Effector CD8-positive, alpha-beta T cell (primary cell): ENCODE results near the gene TM4SF5.

Experiments
- DNase-seq: peaks from one replicate; lab custom pipeline; 2025; lab: John Stamatoyannopoulos, UW

TM4SF5 gene

DNA sequence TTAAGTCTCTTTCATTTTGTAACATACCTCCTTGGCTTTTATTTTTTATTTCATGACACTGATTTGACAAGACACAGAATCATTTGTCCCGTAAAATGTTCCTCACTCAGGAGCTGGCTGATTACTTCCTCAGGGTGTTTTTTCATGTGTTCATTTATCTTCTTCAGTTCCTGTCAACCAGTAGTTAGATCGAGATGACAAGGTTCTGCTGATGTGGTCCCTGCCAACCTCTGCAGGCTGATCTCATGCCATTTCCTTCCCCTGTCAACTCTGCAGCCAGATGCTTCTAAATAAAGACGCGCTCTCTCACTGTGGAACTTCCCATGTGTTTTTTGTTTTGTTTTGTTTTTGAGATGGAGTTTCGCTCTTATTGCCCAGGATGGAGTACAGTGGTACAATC lies 23.8 kb upstream of the TM4SF5 start:
- DNase-seq, result no peak

DNA sequence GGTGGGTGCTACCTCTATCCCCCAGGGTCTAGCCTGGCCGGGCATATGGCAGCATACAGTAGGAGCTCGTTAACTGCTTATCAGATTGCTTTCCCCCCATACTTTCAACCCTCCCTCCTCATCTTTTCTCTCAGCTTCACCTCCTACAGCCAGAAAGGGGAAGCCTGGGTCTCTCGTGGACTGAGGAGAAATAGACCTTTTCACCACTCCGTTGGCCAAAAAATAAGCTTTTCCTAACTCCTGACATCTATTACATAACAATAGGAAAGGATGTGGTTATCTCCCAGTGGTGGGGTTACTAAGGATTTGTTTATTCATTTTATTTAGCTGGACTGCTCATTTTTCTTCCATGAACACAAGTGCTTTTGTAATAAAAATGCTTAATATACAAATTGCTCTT lies 23.0 kb upstream of the TM4SF5 start:
- DNase-seq, result no peak

DNA sequence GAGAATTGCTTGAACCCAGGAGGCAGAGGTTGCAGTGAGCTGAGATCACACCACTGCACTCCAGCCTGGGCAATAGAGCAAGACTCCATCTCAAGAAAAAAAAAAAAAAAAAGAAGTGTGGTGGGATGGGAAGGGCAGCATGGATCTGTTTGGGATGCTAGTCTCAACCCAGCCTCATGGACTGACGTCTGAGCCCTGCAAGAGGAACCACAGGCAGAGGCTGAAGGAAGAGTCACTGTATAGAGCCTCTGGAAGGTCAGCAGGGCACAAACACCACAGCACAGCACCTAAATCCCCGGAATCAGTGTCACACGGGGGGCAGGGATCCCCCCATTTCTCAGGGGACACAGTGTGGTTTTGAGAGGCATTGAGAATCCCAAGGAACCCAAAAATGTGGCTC lies 21.1 kb upstream of the TM4SF5 start:
- DNase-seq, result no peak

DNA sequence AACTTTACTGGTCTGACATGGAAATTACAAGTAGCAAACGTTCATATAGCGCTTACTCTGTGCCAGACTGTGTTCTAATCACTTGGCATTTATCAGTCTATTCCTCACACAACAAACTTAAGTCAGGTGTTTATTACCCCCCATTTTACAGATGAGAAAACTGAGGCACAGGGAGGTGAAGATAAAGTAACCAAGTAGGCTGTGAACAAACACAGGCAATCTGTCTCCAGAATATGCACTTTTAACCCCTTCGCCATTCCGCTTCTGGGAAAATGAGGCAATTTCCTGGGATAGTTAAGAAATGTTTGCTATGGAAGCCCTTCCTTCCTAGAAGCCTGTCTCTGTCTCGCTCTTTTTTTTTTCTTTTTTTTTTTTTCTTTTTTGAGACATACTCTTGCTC lies 19.8 kb upstream of the TM4SF5 start:
- DNase-seq, result no peak

DNA sequence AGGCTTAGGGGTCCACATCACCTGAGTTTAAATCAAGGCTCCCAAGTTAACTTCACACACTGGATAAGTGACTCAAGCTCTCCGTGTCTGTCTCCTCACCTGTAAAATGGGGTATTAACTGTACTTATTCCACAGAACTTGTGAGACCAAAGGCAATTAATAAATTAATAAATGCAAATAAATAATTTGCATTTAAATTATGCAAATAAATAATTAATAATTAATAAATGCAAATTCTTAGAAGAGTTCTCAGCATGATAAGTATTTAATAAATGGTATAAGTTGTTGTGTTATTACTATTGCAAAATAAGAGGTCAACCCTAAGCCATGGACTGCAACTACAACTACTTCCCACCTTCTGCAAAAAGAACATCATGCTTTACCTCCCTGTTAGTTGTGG lies 18.3 kb upstream of the TM4SF5 start:
- no peak for DNase-seq

DNA sequence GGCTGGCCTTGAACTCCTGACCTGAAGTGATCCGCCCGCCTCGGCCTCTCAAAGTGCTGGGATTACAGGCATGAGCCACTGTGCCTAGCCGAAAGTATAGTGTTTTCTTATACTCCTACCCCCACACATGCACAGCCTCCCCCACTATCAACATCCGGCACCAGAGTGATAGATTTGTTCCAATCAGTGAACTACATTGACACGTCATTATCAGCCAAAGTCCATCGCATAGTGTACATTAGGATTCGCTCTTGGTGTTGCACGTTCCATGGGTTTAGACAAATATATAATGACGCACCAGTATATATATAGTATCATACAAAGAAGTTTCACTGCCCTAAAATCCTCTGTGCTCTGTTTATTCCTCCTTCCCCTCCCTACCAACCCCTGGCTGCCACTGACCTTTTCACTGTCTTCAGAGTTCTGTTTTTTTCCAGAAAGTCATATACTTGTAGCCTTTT lies 11.9 kb upstream of the TM4SF5 start:
- DNase-seq, result no peak

DNA sequence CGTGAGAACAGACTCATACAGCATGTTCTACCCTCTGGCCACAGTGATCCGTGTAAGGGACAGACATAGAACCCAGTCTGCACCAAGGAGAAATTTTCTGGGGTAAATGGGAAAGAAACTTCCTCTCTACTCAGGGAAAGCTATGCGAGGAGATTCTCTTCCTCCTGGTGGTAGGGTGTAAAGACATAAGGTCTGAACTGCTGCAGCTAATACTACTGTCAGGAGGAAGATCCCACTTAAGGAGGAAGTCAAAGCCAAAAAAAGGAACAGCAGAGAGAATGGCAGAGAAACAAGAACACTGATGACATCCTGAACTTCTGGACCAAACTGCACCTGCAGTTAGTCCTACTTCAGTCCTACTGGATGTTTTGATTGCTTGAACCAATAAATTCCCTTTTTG lies 7.1 kb upstream of the TM4SF5 start:
- no peak for DNase-seq

DNA sequence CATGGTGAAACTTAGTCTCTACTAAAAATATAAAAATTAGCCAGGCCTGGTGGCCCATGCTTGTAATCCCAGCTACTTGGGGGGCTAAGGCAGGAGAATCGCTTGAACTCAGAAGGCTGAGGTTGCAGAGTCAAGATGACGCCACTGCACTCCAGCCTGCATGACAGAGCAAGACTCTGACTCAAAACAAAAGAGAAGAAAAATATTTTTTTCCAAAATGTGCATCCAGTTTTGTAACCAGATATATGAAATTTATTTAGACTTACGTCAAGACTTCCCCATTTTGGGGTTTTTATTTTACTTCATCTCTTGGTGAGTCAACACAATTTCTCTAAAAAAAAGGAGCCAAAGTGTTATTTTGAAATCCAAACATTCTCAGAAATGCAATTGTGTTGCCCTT lies 5.5 kb upstream of the TM4SF5 start:
- DNase-seq, result no peak

DNA sequence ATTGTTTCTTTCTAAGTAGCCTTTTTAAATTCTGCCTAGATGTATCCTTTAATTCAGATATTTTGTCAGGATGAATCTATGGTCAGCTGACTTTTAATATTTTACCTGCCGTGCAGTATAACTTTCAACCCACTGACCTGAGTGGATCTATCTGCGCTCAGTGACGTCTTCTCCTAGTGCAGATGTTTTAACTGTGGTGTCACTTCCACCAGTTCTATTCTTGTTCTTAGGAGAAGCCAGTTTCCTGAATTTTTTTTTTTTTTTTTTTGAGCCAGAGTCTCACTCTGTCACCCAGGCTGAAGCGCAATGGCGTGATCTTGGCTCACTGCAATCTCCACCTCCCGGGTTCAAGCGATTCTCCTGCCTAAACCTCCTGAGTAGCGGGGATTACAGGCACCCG lies 5.0 kb upstream of the TM4SF5 start:
- no peak for DNase-seq

DNA sequence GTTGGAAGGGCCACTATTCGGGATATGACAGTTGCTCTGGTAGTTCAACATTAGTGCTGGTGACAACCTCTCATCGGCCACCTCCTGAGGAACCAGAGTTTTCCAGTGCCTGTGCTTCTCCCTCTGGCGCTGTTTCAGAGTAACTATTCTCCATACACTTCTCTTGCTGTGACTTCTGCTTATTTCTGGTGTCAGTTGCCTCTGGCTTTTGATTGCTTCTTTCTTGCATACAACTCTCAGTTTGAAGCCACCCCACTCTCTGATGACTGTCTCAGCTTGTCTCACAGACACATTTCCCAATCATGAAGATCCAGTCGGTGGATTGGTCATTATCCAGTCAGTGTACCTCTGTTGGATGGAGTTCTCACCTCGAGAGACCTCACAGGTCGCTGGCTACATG lies 3.4 kb upstream of the TM4SF5 start:
- no peak for DNase-seq

DNA sequence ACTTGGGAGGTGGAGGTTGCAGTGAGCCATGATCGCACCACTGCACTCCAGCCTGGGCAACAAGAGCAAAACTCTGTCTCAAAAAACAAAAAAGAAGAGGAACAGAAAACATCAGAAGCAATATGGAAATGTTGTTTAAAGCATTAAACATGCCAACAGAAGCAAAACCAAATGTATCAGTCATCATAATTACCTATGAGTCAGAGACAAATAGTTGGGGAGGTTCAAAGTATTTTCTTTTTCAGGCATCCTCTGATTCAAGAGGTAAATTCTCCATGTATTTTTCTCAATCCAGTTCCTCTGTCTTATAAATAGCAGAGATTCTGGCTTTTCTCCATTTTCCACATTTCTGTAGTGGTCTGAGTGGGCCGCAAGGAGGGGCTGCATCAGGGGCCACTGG lies 2.1 kb upstream of the TM4SF5 start:
- DNase-seq, result no peak

DNA sequence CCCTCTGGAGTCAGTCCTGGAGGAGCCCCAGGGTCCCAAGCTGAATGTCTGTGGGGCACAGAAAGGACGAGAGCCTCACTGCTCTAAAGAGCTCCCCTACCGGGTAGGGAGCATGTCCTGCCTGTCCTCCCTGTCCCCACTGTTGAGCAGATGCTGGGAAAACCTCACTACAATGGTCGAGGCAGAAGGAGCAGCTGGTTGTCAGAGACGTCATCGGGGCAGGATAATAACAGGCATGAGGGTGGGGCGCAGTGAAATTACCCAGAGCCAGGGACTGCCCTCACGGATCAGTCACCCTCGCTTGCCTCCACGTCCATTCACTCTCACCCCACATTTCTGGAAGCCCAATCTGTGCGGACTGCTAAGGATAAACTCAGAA lies 538 bp downstream of the TM4SF5 start:
- no peak for DNase-seq

DNA sequence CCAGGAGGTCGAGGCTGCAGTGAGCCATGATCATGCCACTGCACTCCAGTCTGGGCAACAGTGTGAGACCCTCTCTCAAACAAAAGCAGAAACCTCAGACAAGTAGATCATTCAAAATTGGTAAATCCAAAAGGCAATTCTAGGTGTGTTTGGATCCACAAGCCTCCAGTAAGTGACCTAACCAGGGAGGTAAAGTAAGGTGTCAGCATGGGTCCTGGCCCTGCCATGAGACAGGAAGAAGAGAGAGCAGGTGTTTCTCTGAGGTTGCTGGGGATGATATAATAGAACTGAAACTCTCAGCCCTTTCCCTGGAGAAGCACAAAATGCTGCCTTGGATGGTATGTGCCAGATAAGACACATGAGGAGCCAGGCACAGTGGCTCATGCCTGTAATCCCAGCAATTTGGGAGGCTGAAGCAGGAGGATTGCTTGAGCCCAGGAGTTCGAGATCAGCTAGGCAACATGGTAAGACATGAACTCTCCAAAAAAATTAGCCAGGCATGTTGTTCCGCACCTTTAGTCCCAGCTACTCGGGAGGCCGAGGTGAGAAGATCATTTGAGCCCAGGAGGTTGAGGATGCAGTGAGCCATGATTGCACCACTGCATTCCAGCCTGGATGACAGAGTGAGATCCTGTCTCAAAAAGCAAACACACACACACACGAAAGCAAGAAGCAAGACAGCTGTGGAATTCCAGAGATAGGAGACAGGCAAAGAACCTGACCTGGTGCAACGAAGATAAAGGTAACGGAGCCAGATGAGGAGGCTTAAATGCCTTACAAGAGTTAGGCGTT lies 6.5 kb downstream of the TM4SF5 start:
- DNase-seq, result no peak

DNA sequence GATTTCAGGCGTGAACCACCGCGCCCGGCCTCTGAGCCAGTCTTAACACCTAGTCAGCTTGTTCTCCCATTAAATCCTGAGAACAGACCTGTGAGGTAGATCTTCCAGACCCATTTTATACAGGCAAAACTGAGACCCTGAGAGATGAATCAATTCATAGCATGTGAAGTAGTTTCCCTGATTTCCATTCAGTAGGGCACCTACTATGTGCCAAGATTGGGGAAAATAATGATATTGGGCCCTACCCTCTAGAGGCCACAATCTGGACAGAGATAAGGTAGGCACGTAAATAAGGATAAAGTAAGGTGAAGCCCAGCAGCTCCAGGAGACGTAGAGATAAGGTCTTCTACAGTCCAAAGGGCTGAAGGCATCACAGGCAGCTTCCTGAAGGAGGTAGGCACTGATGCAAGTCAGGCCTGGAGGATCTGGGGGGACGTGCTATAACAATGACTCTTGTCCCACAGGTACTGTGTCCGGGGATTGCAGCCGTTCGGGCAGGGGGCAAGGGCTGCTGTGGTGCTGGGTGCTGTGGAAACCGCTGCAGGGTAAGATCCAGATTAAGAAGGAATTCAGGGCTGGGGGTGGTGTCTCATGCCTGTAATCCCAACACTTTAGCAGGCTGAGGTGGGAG lies 8.8 kb downstream of the TM4SF5 start:
- DNase-seq, result no peak

DNA sequence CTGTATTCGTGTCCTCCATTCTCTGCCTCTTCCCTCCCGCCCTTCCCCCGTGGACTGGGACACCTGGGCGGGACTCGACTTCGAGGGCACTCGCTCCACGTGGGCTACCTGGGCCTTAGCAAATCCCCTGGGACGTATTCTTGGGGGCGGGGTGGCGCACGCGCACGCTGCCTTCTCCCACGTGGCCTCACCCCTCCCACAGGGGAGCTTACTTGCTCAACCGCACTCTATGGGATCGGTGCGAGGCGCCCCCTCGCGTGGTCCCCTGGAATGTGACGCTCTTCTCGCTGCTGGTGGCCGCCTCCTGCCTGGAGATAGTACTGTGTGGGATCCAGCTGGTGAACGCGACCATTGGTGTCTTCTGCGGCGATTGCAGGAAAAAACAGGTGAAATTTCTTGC lies 11.0 kb downstream of the TM4SF5 start:
- DNase-seq, result no peak

DNA sequence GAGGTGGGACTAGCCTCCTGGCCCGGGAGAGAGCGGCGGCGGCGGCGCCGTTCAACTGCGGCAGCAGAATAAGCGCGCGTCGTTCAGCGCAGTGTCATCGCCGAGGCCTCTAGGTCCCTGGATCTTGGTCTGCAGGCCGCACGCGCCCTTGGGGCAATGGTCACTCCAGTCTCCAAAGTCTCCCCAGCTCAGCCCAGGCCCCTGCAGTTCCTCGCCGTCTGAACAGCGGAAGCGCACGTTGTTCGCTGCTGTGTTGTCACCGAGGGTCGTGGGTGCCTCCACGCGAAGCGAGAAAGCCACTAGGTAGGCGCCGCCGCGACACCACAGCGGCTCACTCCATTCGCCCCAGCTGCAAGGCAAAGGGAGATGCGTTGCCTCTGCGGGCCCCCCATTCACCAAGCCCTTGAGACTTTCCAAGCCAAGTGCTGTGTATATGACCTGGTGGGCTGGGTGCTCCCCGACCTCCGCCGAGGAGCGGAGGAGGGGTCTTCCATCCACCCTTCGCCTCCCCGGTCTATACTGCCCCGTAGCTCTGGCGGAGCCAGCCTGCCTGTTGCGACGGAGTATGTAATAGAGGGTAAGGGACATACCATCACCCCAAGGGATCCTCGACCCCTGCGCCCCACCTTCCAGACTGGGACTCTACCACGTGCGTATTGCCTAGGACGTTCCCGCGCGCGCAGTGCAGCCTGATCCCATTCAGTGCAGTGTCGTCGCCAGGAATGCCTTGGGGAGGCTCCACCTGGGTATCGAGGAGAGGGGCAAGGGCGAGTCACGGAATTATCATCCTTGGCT lies 13.8 kb downstream of the TM4SF5 start:
- DNase-seq, result no peak

DNA sequence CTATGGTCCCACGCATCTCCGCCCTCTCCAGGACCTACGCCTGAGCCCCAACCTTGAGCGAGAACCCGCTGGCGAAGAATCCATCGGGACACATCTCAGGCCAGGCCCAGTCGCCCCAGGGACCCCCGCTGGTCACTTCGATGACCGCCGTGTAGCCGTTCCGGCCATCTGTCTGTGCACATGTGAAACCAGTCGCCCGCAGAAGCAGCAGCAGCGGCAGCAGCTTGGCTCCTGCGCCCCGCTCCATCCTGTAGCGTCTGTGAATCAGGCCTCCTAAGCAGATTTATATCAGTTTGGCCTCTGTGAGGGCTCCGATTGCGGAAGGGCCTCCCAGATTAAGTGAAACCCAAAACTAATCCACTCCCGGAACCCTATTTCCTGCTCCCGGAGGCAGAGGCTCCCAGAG lies 14.4 kb downstream of the TM4SF5 start, which contains the start of gene VMO1:
TSS of gene VMO1 (minus strand) at position 259 of the 406 bp plus-strand sequence. CDS start at position 247, 12 bp downstream.
- no peak for DNase-seq

DNA sequence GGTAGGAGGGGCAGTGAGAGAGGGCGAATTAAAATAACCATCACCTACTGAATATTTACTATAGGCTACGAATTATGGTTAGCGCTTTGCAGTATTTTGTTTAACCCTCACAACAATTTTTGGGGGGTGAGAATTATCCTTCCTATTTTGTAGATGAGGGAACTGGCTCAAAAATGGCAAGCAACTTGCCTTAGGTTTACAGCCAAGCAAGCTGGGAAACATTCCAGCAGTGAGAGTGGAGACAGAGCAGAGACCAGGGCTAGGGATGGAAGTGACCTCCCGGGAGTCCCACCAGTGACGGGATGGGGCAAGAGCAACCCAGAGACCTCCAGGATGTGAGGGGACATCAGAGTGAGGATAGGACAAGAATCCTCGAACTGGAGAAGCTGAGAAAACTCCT lies 14.8 kb downstream of the TM4SF5 start:
- DNase-seq, result no peak

DNA sequence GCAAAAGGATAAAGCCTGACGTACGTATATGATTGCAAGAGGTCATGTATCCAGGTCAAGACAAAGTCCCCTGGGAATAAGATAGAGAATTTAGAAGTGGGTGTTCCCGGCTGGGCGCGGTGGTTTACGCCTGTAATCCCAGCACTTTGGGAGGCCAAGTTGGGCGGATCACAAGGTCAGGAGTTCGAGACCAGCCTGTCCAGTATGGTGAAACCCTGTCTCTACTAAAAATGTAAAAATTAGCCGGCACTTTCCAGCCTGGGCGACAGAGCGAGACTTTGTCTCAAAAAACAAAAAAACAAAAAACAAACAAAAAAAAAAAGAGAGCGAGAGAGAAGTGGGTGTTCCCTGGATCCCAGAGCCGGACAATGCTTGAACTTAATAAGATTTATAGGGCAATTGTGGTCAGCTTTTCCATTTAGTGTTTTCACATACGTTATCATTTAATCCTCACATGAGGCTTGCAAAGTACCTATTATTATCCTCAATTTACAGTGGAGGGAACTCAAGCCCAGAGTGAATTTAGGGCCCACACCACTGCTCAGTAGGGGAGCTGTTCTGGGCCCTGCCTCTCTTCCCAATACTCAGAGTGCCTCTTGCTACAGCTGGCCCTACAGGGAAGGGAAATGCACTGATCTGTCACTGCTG lies 16.6 kb downstream of the TM4SF5 start:
- DNase-seq, result no peak

DNA sequence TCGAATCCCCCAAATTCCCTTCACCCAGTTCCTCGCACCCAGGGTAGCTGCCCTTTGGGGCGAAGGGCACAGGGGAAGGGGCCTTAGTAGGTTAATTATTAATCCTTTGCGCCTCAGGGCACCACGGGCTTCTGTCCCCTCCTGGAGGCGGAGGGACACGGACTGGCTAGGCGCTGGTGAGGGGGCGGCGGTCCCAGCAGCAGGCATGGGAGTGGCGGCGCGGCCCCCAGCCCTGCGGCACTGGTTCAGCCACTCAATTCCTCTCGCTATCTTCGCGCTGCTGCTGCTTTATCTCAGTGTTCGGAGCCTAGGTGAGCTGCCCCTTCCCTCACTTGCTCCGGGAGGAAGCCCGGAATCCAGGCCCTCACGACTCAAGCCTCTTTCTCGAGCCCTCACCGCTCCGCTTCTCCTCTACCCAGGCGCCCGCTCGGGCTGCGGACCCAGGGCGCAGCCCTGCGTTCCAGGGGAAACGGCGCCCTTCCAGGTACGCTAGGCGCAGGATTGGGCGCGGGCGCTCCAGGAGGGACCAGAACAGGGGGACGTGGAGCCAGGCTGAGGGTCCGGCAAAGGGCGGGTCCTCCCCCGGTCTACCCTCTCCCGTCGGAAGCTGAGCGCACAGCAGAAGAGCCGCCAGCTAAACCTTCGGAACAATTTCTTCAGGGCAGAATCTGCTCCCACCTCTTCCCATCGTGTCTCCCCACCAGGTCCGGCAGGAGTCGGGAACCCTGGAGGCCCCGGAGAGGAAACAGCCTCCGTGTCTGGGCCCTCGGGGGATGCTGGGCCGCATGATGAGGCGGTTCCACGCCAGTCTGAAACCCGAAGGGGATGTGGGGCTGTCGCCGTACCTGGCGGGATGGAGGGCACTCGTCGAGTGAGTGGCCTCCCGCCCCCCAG lies 17.4 kb downstream of the TM4SF5 start, which contains the start of gene GLTPD2:
TSS of gene GLTPD2 (plus strand) at position 158 of the 894 bp plus-strand sequence. CDS start at position 206, 48 bp downstream.
- DNase-seq, result no peak

DNA sequence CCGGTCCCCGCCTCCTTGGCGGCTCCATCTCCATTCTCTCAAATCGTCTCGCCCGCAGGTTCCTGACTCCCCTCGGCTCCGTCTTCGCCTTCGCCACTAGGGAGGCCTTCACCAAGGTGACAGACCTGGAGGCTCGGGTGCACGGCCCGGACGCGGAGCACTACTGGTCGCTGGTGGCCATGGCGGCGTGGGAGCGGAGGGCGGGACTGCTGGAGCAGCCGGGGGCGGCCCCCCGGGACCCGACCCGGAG lies 17.9 kb downstream of the TM4SF5 start:
- DNase-seq, result no peak
